ENCODE data around the gene DYNLL2. TPM values are rescaled to one million over a fixed set of nuclear protein-coding genes. Genes with fewer than 3 reads are reported as not detected.
"Not testable (repeated sequence)": the region's sequence is repeated elsewhere in the genome, so short reads cannot be mapped to it uniquely, and the experiment has no call there.

Gene DYNLL2
- total RNA-seq, 1 donor, result 9.8 TPM

DNA sequence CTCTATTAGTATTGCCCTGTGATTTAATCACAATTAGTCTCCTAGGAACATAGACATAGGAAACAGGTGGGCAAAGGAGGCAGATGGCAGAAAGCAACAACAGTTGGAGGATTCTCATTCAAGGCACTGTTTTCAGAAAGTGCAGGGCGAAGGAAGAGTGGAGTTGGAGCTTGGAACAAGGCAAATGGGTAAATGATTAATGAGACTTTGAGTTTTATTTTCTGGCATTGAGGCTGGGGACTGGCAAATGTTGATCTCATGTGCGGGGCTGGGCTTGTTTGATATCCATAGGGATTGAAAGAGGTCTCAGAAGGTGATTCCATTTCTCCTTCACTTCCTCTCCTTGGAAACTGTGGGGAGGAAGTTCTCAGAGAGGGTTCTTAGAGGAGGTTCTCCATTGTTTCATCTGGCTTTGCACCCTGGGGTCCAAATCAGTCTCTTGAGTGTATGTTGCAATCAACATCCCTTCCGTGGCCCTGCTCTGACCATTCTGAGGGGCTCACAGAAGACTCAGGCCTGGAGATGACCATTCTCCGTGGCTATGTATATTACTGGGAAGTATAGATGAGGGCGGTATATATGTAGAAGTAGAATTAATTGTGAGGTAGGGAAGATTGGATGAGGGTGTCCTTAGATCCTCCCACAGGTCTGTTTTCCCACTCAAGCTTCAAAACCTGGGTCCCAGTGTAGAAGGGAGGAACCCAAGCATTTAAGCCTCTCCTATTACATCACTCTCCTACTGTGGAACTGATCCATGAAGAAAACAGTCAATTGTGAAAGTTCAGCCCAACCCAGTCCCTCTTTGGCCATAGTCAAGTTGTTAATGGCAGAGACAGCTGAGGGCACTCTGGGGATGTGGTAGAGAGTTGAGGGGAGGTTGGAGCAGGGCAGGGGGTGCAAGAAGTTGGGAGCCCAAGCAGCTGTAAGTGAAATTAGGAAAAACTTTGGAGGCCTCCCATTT, 39.7 kb upstream of the DYNLL2 start:
- Histone ChIP-seq H3K79me2 (ENCODE audit: insufficient read depth, low read length) (no peaks in the 10 kb centered on the region), H2AFZ (ENCODE audit: low read length) (no peak overlapping the region), H3K4me2 (ENCODE audit: insufficient read depth, low read length) (no peak overlapping the region), H3K27ac (ENCODE audit: low read depth, low read length) (no peak overlapping the region), H3K4me3 (ENCODE audit: insufficient read depth, low read length) (no peak overlapping the region), H4K20me1 (ENCODE audit: insufficient read depth, low read length) (no peaks in the 10 kb centered on the region), H3K27me3 (ENCODE audit: insufficient read depth, low read length) (peaks cover 30% of the 10 kb centered on the region), H3K9me3 (ENCODE audit: low read depth, low read length) (no peaks in the 10 kb centered on the region), H3K4me1 (ENCODE audit: insufficient read depth, low read length) (no peaks in the 10 kb centered on the region), H3K36me3 (ENCODE audit: insufficient read depth, low read length) (no peaks in the 10 kb centered on the region)
- TF ChIP-seq CTCF (IDR thresholded peaks at IDR 0.05; ENCODE audit: extremely low read depth, low read depth, low read length), result no peak
- peak; percentile 62 for DNase-seq (ENCODE audit: insufficient read length, low spot score, missing footprints)

DNA sequence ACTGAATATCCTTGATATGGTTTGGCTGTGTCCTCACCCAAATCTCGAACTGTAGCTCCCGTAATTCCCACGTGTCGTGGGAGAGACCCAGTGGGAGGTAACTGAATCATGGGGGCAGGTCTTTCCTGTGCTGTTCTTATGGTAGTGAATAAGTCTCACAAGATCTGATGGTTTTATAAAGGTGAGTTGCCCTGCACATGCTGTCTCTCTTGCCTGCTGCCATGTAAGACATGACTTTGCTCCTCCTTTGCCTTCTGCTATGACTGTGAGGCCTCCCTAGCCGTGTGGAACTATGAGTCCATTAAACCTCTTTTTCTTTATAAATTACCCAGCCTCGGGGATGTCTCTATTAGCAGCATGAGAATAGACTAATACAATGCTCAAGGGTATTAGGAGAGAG, 39.0 kb upstream of the DYNLL2 start:
- H3K4me1 ChIP-seq (ENCODE audit: insufficient read depth, low read length); H3K79me2 ChIP-seq (ENCODE audit: insufficient read depth, low read length); H2AFZ ChIP-seq (ENCODE audit: low read length); H3K36me3 ChIP-seq (ENCODE audit: insufficient read depth, low read length); H4K20me1 ChIP-seq (ENCODE audit: insufficient read depth, low read length); H3K27ac ChIP-seq (ENCODE audit: low read depth, low read length); H3K4me2 ChIP-seq (ENCODE audit: insufficient read depth, low read length); DNase-seq (ENCODE audit: insufficient read length, low spot score, missing footprints); H3K9me3 ChIP-seq (ENCODE audit: low read depth, low read length); H3K4me3 ChIP-seq (ENCODE audit: insufficient read depth, low read length): not testable (repeated sequence)
- H3K27me3 ChIP-seq (ENCODE audit: insufficient read depth, low read length), result peaks cover 30% of the 10 kb centered on the region

DNA sequence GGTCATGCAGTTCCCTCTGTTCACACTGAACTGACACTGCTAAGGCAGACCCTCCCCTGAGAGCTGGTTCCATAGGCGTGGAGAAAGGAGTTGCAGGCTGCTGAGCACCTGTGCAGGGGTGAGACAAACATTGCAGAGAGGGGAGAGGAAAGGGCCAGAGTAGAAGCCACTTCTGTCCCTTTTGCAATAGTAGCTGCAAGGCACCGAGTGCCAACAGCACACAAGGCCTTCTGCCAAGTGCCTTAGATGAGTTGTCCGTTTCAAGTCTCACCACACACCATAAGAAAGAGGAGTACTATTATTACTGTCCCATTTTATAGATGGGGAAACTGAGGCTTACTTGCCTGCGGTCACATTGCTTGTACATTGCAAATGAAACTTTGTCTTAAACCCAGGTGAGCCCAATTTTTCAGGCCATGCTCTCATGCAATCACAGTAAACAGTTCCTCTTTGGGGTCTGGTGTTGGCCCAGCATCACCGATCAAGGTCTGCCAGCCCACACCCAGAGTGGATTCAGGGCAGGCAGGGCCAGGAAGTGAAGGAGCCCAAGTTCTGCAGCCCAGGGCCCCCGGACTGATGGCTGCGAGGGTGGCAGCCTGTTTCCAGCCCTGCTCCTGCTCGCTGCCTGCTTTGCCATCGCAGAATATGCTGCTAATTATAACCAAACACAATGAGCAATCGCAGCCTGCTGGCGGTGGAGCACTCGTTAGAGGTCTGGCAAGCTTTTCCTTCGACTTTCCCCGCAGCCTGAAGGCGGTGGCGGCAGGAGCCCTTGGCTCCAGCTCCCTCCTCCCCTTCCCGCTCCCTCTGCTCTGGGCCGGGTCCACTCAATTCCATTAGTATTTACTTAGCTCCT, 36.8 kb upstream of the DYNLL2 start:
- no peak for TF ChIP-seq CTCF (IDR thresholded peaks at IDR 0.05; ENCODE audit: extremely low read depth, low read depth, low read length)
- peaks cover 26% of the 10 kb centered on the region for H3K27me3 ChIP-seq (ENCODE audit: insufficient read depth, low read length)
- H2AFZ ChIP-seq (ENCODE audit: low read length), result no peak overlapping the region
- no peaks in the 10 kb centered on the region for H4K20me1 ChIP-seq (ENCODE audit: insufficient read depth, low read length)
- H3K4me2 ChIP-seq (ENCODE audit: insufficient read depth, low read length), result no peak overlapping the region
- H3K79me2 ChIP-seq (ENCODE audit: insufficient read depth, low read length), result no peaks in the 10 kb centered on the region
- H3K36me3 ChIP-seq (ENCODE audit: insufficient read depth, low read length), result no peaks in the 10 kb centered on the region
- H3K4me3 ChIP-seq (ENCODE audit: insufficient read depth, low read length), result no peak overlapping the region
- no peaks in the 10 kb centered on the region for H3K4me1 ChIP-seq (ENCODE audit: insufficient read depth, low read length)
- no peak for DNase-seq (ENCODE audit: insufficient read length, low spot score, missing footprints)
- H3K9me3 ChIP-seq (ENCODE audit: low read depth, low read length), result no peaks in the 10 kb centered on the region
- no peak overlapping the region for H3K27ac ChIP-seq (ENCODE audit: low read depth, low read length)

- peak; percentile 41 for DNase-seq (ENCODE audit: insufficient read length, low spot score, missing footprints)
- Histone ChIP-seq H3K27ac (ENCODE audit: low read depth, low read length) (no peak overlapping the region), H3K36me3 (ENCODE audit: insufficient read depth, low read length) (no peaks in the 10 kb centered on the region), H3K27me3 (ENCODE audit: insufficient read depth, low read length) (peaks cover 26% of the 10 kb centered on the region), H2AFZ (ENCODE audit: low read length) (no peak overlapping the region), H4K20me1 (ENCODE audit: insufficient read depth, low read length) (no peaks in the 10 kb centered on the region), H3K4me3 (ENCODE audit: insufficient read depth, low read length) (no peak overlapping the region), H3K9me3 (ENCODE audit: low read depth, low read length) (no peaks in the 10 kb centered on the region), H3K4me2 (ENCODE audit: insufficient read depth, low read length) (no peak overlapping the region), H3K4me1 (ENCODE audit: insufficient read depth, low read length) (no peaks in the 10 kb centered on the region), H3K79me2 (ENCODE audit: insufficient read depth, low read length) (no peaks in the 10 kb centered on the region)
- no peak for TF ChIP-seq CTCF (IDR thresholded peaks at IDR 0.05; ENCODE audit: extremely low read depth, low read depth, low read length)
These were observed 35.7 kb upstream of the DYNLL2 start for GRCh38 chr17:58047376-58048150.
